PFSK-1 (cell line): ENCODE data around the gene TMEM86A.

Experiments used
- FOXP2 ChIP-seq: optimal IDR thresholded peaks from 2 replicates; pipeline ENCODE3; 2011; ENCODE audit warnings: borderline replicate concordance, control low read depth, inconsistent platforms; ENCODE audit not compliant: insufficient read depth; ENCODE audit errors: extremely low read length, extremely low read depth
- POLR2AphosphoS5 ChIP-seq: IDR thresholded peaks from 2 replicates; pipeline ENCODE4 v1.6.1; 2012; ENCODE audit warnings: low read depth, mild to moderate bottlenecking, control low read depth, low read length, moderate library complexity
- REST ChIP-seq, 2 experiments: IDR thresholded peaks; 2 replicates each; pipeline versions ENCODE4 v1.6.1 to v1.8.0; 2011 to 2012; ENCODE audit warnings: low read depth in 2 of 2, low read length in 2 of 2, control low read depth in 1 of 2, inconsistent platforms in 1 of 2, mild to moderate bottlenecking in 1 of 2, moderate library complexity in 1 of 2; ENCODE audit not compliant: insufficient read depth in 1 of 2
- SIN3A ChIP-seq: IDR thresholded peaks from 2 replicates; pipeline ENCODE4 v1.6.1; 2012; ENCODE audit warnings: mild to moderate bottlenecking, low read length, moderate library complexity, borderline replicate concordance; ENCODE audit not compliant: insufficient read depth
- TAF1 ChIP-seq: IDR thresholded peaks from 2 replicates; pipeline ENCODE4 v1.6.1; 2012; ENCODE audit warnings: low read length, control low read depth, borderline replicate concordance; ENCODE audit not compliant: insufficient read depth

Gene TMEM86A

GRCh38 chr11:18752502-18752901 is 53.9 kb downstream of the TMEM86A start:
- no peak for TF ChIP-seq SIN3A
- no peak for TF ChIP-seq POLR2AphosphoS5
- TF ChIP-seq TAF1: no peak
- TF ChIP-seq REST (IDR thresholded peaks at IDR 0.05; ENCODE audit: insufficient read depth in 1 of 2, low read depth in 2 of 2, low read length in 2 of 2): no peak
- no peak for TF ChIP-seq FOXP2

GRCh38 chr11:18754308-18754707 is 55.7 kb downstream of the TMEM86A start:
- TF ChIP-seq POLR2AphosphoS5 (no peak), TAF1 (no peak), SIN3A (no peak), REST (IDR thresholded peaks at IDR 0.05; ENCODE audit: insufficient read depth in 1 of 2, low read depth in 2 of 2, low read length in 2 of 2) (no peak), FOXP2 (no peak)
